DMS 273 treated with DMSO at 0.1 percent for 48 hours (cell line): ENCODE measurements around the gene FAM222A.
A peak's percentile ranks its signal among the peaks of the same experiment; 100 is the strongest.

Source experiments
- DNase-seq: peaks from one replicate; lab custom pipeline; 2025; lab: John Stamatoyannopoulos, UW

Gene FAM222A

DNA sequence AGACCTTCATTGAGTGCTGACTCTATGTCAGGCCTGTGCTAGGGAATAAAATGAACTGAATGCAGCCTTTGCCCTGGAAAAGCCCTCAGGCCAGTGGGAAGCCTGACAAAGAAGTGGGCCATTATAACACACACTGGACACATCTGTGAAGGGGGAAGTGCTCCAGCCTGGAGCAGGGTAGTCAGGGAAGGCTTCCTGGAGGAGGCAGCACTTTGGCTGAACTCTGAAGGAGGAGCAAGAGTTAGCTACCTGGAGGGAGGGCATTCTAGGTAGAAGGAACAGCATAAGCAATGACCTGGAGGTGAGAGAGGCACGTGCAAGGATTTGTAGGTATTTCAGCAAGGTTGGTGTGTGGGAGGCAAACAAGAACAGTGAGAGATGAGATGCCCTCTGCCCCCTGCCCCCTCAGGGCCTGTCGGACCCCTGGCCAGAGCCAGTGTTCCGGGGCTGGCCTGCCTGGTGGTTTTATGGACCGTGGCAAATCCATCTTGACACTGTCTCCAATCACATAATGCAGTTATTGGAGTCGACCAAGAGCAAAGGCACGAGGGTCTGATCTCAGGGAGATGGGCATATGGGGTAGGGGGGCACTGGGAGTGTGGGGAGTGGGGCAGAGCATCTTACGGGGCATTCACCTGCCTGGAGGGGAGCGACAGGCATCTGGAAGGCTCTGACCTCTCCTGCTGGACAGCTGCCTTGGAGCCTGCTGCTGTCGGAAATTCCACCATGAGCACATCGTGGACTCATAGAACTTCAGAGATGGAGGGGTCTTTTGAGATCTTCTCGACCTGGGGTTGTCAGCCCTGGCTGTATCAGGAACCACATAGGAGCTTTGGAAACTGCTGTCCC, 2.7 kb upstream of the FAM222A start:
- no peak for DNase-seq

DNA sequence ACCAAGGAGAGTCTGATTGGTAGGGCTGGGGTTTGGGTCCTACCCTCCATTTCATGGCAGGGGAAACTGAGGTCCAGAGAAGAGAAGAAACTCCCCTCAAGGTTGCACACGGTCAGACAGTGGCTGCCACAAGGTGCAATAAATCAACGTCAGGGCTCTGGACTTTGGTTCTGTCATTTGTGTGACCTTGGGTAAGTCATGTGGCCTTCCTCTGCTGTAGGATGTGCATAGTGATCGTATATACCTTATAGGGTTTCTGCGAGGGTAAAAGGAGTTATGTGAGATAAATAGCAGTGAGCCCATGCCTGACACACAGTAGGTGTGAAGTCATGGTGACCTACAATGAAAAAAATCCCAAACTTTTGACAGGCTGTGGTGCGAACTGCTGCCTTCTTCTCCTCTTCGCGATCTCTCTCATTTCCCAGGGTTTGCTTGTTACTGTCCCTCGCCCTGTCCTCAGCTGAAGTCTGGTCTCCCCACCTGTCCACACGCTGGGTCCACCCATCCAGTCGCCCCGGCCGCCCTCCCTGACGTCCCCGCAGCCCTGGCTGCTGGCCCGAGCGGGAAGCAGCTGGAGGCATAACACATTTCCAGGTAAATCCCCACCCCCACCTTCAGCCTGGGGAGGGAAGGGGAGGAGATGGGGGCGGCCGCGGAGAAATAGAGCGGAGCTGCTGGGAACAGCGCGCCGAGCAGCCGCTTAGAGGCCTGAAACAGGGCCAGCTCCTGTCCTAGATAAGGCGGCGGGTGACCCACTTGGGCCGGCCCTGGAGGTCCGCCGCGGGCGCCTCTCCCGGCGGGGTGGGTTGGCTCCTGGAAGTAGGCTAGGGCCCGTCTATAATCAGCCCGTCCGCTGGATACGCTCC, 1.8 kb upstream of the FAM222A start:
- no peak for DNase-seq

DNA sequence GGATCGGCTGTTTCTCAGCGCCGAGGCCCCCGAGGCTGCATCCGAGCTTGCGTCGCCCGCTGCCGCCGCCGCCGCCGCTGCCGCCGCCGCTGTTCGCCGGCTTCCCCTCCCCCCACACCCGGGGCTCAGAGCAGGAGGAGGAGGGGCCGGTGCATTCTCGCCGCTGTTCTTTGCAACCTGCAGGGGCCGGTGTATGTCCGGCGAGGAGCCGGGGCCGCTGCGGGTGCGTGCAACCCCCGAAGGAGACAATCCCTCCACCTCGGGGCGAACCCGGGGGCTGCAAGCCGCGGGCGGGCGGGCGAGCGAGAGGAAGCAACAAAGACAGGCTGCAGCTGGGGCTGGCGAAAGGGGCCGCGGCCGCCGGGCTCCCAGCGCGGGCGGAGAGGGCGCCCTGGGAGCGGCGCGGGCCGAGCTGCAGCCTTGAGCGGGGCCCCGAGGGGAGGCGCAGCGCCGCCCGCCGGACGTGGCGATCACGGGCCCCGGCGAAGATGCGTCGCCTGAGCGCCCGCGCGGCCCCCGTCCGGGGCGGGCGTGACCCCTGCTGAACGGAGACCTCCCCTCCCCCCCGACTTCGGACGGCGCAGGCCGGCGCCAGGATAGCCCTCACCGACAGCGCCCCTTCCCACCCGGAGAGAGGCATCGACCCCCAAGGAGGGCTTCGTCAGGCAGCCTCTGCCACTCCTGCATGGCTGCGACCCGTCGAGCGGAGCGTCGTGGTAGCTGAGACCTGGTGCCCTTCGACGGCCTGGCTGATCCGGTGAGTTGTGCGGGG, 702 bp downstream of the FAM222A start:
- DNase-seq: no peak

DNA sequence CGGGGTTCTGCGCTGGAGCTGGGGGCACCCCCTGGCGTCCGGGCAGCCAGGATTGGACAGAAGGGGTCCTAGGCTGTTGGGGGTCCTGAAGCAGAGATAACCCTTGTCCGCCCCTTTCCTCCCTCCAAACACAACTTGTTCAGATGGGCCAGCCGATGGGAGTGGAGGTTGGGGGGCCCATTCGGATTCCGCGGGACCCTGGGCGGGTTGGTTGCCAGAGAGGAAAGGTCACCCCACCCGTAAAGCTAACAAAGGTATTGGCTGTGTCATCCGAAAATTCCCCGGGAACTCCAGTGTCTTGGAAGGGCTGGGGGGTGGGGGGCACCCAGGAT, 1.3 kb downstream of the FAM222A start:
- DNase-seq: no peak

DNA sequence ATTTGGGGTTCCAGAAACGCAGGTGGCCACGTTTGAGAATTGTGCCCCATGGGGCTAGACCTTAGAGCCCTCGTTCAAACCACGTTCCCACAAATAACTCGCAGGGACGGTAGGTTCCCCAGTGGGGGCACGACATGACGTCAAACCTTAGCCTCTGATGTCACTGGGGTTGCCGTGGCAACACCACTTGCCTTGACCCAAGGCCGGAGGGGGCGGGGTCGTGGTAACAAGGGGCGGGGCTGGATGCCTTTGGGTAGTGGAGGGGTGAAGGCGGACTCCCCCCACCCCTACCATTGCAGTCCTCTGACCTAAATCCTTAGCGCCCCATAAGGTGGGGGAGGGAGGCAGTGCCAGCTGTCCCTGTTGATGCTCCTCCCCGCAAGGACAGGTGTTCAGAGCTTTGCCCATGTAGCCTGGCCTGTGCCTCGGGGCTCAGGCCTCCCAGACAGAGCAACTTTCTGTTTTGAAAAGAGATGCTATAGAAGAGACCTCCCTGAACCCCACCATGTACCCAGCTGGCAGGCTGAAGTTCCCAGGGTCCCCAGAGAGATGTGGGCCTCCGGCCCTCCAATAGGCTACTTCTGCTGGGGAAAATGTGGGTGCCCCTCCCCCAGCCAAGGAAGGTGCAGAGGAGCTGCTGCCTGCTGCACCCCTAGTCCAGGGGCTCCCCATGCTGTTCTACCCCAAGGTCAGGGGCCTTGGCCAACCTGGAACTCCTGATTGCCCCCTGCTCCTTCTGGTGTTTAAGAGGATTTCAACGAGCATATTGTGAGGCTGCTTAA, 1.9 kb downstream of the FAM222A start:
- no peak for DNase-seq

DNA sequence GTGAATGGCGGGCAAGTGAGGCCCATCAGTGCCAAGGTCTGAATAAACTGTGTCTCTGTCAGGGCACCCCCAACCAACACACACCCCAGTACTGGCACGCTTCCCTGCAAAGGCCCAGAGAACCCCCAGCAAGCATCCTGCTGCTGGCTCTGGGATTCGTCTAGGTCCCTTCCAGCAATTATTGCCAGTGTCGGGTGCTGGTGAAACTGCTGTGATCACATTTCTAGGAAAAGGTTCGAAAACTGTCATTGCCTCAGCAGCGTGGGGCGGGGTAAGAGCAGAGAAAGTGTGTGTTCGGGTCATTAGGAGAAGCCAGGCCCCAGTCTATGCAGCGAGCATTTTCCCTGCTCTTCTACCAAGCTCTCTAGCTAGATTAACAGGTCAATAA, 2.5 kb downstream of the FAM222A start:
- no peak for DNase-seq

DNA sequence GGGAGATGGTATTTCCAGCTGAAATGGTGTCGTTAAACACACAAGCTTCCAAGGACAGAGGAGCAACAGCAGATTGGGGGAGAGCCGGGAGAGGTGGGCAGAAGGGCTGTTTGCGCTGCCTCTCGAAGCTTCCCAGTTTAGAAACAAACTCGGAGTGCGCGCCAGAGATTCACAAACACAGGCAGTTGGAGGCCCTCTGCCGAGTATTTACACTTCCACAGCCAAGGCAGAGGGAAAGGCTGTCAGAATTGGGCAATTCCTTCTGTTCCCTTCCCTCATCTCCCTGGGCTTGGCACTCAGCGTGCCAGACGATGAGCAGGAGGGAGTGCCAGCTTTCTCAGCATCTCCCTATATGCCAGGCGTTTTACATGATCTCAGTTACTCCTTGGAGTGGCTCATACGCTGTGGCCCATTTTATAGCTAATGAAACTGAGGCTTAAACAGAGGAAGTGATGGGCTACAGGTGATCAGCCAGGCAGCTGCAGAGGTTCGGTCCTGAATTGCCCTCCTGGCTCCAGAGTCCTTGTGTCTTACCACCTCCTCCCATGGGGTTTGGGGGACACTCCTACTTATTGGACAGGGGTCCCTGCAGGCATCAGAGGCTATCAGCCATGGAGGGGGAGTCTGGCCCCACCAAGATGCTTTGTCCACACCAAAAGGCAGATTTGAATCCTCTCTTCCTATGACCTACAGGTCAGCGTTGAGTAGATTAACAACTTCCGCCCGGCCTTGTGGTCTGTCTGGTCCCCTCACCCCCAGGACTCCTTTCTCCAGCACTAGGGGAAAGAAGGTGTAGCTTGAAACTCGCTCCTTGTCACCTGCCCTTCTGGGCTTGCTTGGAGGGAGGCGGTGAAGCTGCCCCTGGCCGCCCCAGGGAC, 3.1 kb downstream of the FAM222A start:
- DNase-seq: no peak

DNA sequence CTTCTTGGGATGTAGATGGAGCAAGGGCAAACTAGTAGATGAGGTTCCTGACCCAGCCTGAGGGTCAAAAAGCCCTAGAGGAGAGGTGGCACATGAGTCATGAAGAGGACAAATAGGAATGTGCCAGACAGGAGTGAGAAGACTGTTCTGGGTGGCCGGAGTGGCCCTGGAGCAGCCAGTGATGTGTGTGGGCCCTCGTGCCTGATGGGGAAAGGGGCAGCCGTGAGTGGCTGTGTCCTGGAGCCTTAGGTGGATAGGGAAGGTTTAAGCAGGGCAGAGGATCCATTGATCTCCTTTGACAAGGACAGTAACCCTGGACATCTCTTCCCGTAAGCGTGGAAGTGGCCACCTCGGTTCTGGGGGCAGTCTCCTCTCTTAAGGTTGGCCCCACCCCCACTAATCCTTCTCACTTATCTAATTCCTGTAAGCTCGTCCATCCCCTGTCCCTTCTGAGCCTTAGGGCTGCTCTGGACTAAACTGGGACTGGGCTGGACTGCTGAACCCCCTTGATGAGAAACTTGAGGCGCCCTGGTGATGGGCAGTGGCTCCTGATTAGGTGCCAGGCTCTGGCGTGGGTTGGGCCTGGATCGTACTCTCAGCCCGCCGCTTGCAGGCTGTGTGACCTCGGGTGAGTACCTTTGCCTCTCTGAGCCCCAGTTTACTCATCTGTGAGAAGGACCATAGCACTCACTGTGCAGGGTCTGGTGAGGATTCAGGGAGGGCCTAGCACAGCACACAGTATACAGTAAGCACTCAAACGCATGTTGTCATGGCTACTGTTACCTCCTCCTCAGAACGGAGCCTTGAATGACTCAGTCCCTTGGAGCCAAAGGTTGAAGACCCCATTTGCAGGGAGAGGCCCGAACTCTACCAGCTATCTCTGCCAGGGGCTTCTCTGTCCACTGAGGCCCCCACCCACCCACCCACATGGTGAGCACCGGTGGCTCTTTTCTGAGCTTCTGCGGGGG, 4.0 kb downstream of the FAM222A start:
- no peak for DNase-seq

DNA sequence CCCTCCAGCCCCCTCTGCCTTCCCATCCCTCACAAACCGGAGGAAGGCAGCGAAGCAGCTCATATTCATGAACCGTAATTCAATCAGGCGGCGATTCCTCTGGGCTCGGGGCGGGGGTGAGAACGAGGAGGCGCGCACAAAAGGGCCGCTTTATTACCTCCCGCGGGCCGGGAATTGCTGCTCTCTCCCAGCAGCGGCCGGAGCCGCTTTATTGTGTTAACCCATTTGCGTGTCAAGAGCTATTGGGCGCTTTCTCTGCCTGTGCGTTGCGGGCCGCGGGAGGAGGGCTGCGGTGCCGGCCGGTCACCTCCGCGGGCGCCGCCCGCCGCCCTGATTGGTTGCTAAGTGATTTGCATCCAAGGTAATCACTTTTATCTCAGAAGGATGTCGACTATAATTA, 4.8 kb downstream of the FAM222A start:
- no peak for DNase-seq

DNA sequence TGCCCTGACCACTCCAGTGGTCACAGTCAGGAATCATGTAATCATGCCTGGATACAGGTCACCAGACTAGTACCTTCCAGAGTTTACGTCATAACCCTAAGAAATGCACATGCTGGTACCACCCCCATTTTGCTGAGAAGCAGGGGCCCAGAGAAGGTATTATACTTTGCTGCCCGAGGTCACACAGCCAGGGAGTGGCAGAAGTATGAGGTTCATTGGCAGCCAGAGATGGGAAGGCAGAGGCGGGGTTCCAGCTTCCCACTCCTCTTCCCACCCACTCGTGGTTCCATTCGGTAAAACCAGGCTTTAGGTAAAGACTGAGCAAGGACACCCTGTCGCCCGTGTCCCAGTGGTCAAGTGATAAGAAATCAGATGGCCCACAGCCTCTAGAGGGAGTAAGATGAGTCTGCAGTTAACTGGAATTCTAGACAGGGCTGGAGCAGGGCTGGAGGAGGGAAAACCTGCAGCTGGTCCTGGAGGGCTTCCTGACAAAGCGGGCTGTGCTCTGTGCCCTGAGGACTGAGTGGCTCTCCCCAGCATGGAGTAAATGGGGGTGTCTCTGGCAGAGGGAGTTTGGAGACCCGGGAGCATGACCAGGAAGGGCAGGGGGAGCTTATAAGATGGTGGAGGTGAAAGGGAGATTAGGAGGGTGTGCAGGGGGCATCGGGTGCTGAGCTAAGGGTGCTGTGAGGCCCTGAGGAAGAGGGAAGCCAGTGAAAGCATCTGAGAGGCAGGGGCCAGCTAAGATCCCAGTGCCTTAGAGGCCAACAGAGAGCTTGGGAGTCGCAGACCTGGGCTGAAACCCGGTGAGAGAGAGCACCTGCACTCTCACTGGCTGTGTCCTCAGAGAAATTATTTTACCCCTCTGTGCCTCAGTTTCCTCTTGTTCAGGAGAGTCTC, 5.7 kb downstream of the FAM222A start:
- no peak for DNase-seq

DNA sequence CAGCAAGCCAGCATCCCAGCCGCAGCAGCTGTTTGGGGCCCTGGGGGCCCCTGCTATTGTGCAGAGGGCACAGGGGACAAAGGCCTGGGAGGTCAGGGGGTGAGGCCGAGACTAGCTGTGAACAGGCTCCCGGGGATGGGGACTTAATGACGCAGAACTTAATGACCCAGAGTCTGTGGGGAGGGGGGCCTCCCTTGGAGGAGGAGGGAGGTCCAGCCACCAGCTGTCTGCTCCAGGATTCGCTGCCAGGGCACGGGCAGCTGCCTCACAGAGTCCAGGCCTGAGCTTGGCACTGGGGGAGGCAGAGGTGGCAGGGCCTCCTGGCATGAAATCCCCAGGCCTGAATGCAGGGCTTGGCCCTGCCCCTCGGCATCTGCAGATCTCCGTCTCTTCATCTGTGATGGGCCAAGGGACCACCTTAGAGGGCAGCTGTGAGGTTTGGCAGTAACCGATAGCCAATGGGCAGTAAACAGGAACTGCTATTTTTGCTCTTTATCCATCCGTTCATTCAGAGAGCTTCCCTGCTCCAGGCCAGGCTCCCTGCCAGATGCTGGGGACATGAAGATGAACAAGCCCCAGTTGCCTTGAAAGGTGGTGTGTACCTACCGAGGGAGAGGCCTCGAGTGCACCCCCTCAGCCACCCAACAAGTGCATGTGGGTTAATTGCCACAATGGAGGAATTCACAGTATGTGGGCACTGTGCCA, 6.7 kb downstream of the FAM222A start:
- no peak for DNase-seq

DNA sequence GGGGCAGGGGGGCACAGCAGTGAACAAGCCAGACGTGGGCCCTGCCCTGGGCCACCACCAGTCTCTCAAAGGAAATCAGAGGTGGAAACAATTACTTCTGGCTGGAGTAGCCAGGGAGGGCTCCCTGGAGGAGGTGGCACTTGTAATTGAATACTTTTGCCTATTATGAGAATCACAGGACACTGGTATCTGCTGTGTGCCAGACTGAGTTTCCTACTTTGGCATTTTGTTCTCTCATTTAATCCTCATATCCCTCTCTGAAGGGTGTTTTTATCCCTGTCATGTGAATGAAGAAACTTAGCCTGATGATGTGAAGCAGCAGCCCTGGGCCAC, 7.2 kb downstream of the FAM222A start:
- no peak for DNase-seq

DNA sequence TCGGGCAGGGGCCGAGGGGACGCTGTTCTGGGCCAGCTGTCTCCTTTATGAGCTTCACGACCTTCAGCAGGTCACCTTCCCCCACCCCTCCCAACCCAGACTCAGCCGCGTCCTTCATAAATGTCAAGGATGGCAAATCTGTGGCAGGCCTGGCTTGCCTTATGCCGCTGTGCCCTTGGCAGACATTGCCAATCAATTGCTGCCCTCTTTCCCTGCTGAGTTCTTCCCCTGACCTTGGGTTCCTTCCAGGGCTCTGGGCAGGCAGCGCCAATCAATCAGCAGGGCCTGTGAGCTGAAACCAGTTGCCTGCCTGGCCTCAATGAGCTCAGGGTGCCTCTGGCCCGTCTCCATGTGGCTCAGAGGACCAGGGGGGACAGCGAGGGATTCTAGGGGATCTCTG, 7.7 kb downstream of the FAM222A start:
- no peak for DNase-seq

DNA sequence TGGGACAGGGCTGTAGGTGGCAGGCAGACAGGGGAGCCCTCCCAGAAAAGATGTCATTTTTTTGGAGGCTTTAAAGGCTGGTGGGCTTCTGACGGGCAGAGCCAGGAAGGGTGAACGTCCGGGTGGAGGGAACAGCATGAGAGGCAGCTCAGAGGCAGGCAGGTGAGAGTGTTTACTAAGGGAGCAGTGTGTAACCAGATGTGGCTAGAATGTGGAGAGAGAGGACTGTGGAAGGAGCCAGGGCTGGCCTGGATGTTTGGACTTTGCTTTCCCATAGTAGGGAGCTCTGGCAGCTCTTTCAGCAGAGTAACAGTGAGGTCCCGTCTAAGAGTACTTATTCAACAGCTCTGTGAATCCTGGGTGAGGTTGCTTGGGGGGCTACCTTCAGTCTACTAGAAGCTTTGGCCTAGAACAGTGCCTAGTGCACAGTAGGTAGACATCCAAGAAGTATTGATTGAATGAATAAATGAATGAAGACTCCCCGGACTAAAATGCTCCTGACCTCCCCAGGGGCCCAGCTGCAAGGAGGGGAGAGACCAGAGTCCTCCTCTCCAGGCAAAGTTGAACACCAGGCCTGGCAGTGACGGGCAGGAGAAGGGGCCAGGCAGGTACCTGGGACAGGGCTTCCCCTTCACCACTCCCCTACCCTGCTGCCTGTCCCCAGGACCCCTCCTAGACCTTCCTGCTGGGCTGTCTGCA, 8.5 kb downstream of the FAM222A start:
- DNase-seq: no peak

DNA sequence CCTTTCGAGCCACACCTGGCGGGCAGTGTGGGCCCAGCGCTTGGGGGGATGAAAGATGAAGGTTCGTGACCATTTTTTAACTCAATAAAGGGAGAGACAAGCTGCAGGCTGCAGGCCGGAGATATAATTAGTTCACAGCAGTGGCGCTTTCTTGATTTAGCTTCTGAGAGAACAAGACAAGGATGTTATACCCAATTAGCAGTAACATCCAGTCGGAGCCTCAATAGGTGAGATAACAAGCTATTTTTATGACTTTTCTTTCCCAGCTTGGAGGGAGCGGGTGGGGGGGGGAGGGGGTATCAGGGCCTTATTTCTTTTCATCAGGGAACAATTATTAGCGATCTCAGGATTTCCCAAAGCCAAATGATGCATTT, 9.1 kb downstream of the FAM222A start:
- no peak for DNase-seq

DNA sequence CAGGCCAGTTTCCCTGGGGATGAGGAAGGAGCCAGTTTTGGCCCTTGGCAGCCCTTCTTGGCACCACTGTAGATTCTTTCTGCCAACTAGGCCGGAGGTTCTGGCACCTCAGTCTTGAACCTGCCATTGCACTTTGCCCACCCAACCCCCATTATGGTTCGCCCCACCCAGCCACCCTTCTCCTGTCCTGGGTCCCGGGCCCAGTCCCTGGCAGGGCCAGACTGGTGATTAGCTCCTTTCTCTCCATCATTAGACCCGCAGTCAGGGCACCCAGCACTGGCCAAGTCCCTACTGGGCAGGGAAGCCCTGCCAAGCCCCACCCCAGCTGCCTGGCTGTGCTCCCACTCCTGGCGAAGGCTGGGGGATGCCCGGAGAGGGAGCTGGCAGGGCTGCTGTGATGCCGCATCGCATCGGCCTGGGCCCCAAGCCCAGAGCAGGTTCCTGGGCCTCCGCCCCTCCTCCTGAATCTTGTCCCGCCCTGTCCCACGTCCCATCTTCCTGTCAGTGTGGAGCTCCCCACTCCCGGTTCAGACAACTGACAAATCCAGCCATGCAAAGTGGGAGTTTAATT, 9.8 kb downstream of the FAM222A start:
- DNase-seq: peak; percentile 77

DNA sequence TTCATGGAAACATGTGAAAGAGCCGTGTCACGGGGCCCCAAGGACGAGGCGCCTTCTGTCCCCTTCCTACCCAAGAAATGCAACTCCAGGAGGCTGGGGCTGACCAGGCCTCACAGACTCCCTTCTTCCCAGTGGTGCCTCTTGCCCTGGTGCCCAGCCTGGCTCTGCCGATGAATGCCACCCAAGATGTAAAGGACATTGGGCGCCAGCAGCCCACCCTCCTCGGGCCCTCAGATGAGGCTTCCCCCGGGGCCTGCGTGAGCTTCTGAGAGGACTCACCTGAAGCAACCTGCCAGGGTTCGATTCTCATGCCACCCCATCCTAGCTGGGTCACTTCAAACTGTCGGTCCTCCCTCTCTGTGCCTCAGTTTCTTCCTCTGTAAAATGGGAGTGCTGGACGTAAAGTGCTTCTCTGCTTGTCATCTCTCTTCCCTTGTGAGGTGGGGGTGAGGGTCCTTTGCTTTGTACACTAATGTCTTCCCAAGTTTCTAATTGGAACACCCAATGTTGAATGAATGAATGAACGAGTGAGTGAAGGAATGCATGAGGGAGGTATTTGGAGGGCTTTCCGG, 10.8 kb downstream of the FAM222A start:
- no peak for DNase-seq
